Islet precursor cell (in vitro differentiated cells): ENCODE data around the gene SIGLEC14.
"Not testable (repeated sequence)": the region's sequence is repeated elsewhere in the genome, so short reads cannot be mapped to it uniquely, and the experiment has no call there.

ENCODE experiments used
- DNase-seq: peaks from one replicate; pipeline ENCODE4 v3.0.0-alpha.2; 2018

Gene SIGLEC14

GRCh38 chr19:51646730-51647129 is at the start of gene SIGLEC14:
Gene SIGLEC14 (minus strand): TSS chr19:51646825. CDS start chr19:51646759, 66 bp downstream.
- not testable (repeated sequence) for DNase-seq

- DNase-seq = no peak
Observed at GRCh38 chr19:51695702-51696315, 49.2 kb upstream of the SIGLEC14 start.

GRCh38 chr19:51695088-51695487 is 48.5 kb upstream of the SIGLEC14 start:
- no peak for DNase-seq

- DNase-seq = no peak
Observed at GRCh38 chr19:51694318-51695085, 47.9 kb upstream of the SIGLEC14 start.

GRCh38 chr19:51693819-51694218 is 47.2 kb upstream of the SIGLEC14 start:
- no peak for DNase-seq

- no peak for DNase-seq
Observed at GRCh38 chr19:51693260-51693659, 46.6 kb upstream of the SIGLEC14 start, which contains the start of gene SPACA6. Gene SPACA6 (plus strand): TSS chr19:51693330. CDS start chr19:51693527, 197 bp downstream.

GRCh38 chr19:51692468-51692867 is 45.8 kb upstream of the SIGLEC14 start:
- no peak for DNase-seq

- no peak for DNase-seq
Observed at GRCh38 chr19:51691584-51692428, 45.2 kb upstream of the SIGLEC14 start.

- no peak for DNase-seq
Observed at GRCh38 chr19:51691074-51691583, 44.5 kb upstream of the SIGLEC14 start.

GRCh38 chr19:51690454-51691073 is 43.9 kb upstream of the SIGLEC14 start:
- DNase-seq = peak; percentile 94

- peak; percentile 97 for DNase-seq
Observed at GRCh38 chr19:51689751-51690453, 43.3 kb upstream of the SIGLEC14 start.

GRCh38 chr19:51688671-51689571 is 42.3 kb upstream of the SIGLEC14 start:
- peak; percentile 97 for DNase-seq

GRCh38 chr19:51687791-51688670 is 41.4 kb upstream of the SIGLEC14 start:
- peak; percentile 92 for DNase-seq

- DNase-seq = no peak
Observed at GRCh38 chr19:51686171-51686570, 39.5 kb upstream of the SIGLEC14 start.

GRCh38 chr19:51681286-51681941 is 34.8 kb upstream of the SIGLEC14 start:
- no peak for DNase-seq

GRCh38 chr19:51680474-51680873 is 33.8 kb upstream of the SIGLEC14 start:
- no peak for DNase-seq

- no peak for DNase-seq
Observed at GRCh38 chr19:51676566-51677083, 30.0 kb upstream of the SIGLEC14 start.

- DNase-seq = not testable (repeated sequence)
Observed at GRCh38 chr19:51675911-51676565, 29.4 kb upstream of the SIGLEC14 start.
